Endothelial cell of umbilical vein (primary cell): ENCODE results near the gene TTC3. TPM values are rescaled to one million over a fixed set of nuclear protein-coding genes. Genes with fewer than 3 reads are reported as not detected.

ENCODE experiments used
- BruUV-seq: library from RNA; stranded (reverse); fragments of 400-500 nt; replicated peaks from 2 replicates; lab custom pipeline; 2021; lab: Mats Ljungman, UMichigan
- CTCF ChIA-PET: fragments of 300-600, 350-600 bp; sonication (Branson Sonifier 250); formaldehyde crosslinking; loops from one replicate; lab custom pipeline; 2021; ENCODE audit warnings: antibody characterized with exemption, inconsistent platforms; lab: Charles Lee
- POLR2A ChIA-PET: fragments of 300-600, 350-600 bp; sonication (Branson Sonifier 250); formaldehyde crosslinking; loops from one replicate; lab custom pipeline; 2021; ENCODE audit warnings: antibody characterized with exemption, inconsistent platforms; lab: Charles Lee
- DNase-seq: peaks from one replicate; pipeline ENCODE4 v3.0.0-alpha.2; 2011; ENCODE audit warnings: low read depth, low spot score
- FAIRE-seq: peaks from 2 replicates; lab custom pipeline; 2011; peaks lifted over from hg19 to GRCh38; lab: Jason Lieb, UNC
- H2AFZ ChIP-seq: 2 replicates; pipeline ENCODE4 v1.6.0; 2012; ENCODE audit warnings: low read depth, low read length, control low read depth, inconsistent platforms
- H3K27ac ChIP-seq: 2 replicates; pipeline ENCODE4 v1.5.1; 2011; ENCODE audit warnings: low read depth, mild to moderate bottlenecking, control low read depth, low read length, moderate library complexity; ENCODE audit not compliant: insufficient read depth
- H3K27me3 ChIP-seq, 2 experiments: 2 replicates each; pipeline versions ENCODE4 v1.6.0 to v1.6.1; 2011; ENCODE audit warnings: low read length in 2 of 2, mixed read lengths in 1 of 2; ENCODE audit not compliant: control insufficient read depth in 2 of 2, insufficient read depth in 2 of 2
- H3K36me3 ChIP-seq, 2 experiments: 2 replicates in 1 of 2; 3 replicates in 1 of 2; pipeline ENCODE4 v1.5.1; 2011; ENCODE audit warnings: low read length in 2 of 2, mild to moderate bottlenecking in 1 of 2, moderate library complexity in 1 of 2; ENCODE audit not compliant: control insufficient read depth in 2 of 2, insufficient read depth in 2 of 2; ENCODE audit errors: extremely low read depth in 1 of 2
- H3K4me1 ChIP-seq: 3 replicates; pipeline ENCODE4 v1.5.1; 2011; ENCODE audit warnings: mild to moderate bottlenecking, low read length; ENCODE audit not compliant: control insufficient read depth, insufficient read depth; ENCODE audit errors: extremely low read depth
- H3K4me2 ChIP-seq: 2 replicates; pipeline ENCODE4 v1.6.1; 2011; ENCODE audit warnings: low read length, control low read depth, mixed read lengths; ENCODE audit not compliant: insufficient read depth
- H3K4me3 ChIP-seq, 3 experiments: fragments of 200-600 bp in 1 of 3; sonication (generic), shearing (Covaris generic) in 1 of 3; replicated peaks in 1 of 3; 2 replicates each; pipeline ENCODE4 v1.5.1; 2011 to 2016; ENCODE audit warnings: control low read depth in 3 of 3, low read length in 3 of 3, mild to moderate bottlenecking in 2 of 3, inconsistent platforms in 1 of 3, low read depth in 1 of 3, moderate library complexity in 1 of 3; ENCODE audit not compliant: insufficient read depth in 1 of 3
- H3K79me2 ChIP-seq: 2 replicates; pipeline ENCODE4 v1.6.0; 2012; ENCODE audit warnings: low read length, inconsistent platforms; ENCODE audit not compliant: control insufficient read depth, insufficient read depth
- H3K9ac ChIP-seq: replicated peaks from 2 replicates; pipeline ENCODE3; 2011; ENCODE audit warnings: low read length, control low read depth; ENCODE audit not compliant: insufficient read depth; ENCODE audit errors: extremely low read depth
- H3K9me1 ChIP-seq: replicated peaks from 3 replicates; pipeline ENCODE4 v1.6.0; 2011; ENCODE audit warnings: mild to moderate bottlenecking, low read length; ENCODE audit not compliant: control insufficient read depth, insufficient read depth; ENCODE audit errors: extremely low read depth
- H3K9me3 ChIP-seq: replicated peaks from 2 replicates; pipeline ENCODE4 v1.5.1; 2012; ENCODE audit warnings: low read length, inconsistent platforms; ENCODE audit not compliant: control insufficient read depth, insufficient read depth
- H4K20me1 ChIP-seq: replicated peaks from 2 replicates; pipeline ENCODE3; 2011; ENCODE audit warnings: mild to moderate bottlenecking, low read length; ENCODE audit not compliant: control insufficient read depth, insufficient read depth; ENCODE audit errors: extremely low read depth
- CTCF ChIP-seq, 2 donors: IDR thresholded peaks; 1 replicate in 1 of 2; 2 replicates in 1 of 2; pipeline ENCODE4 v1.5.1; 2011; ENCODE audit warnings: low read length in 2 of 2, mild to moderate bottlenecking in 2 of 2, moderate library complexity in 2 of 2, control low read depth in 1 of 2, inconsistent platforms in 1 of 2, low read depth in 1 of 2; ENCODE audit not compliant: insufficient read depth in 1 of 2; ENCODE audit errors: extremely low read depth in 1 of 2
- EZH2 ChIP-seq: IDR thresholded peaks from 2 replicates; pipeline ENCODE4 v1.6.1; 2012; ENCODE audit warnings: borderline replicate concordance, low read depth, mild to moderate bottlenecking, moderate library complexity, low read length, inconsistent platforms; ENCODE audit not compliant: severe bottlenecking
- FOS ChIP-seq: IDR thresholded peaks from 2 replicates; pipeline ENCODE4 v1.6.1; 2011; ENCODE audit warnings: mild to moderate bottlenecking, low read length, moderate library complexity, borderline replicate concordance; ENCODE audit not compliant: insufficient read depth
- GATA2 ChIP-seq: IDR thresholded peaks from 2 replicates; pipeline ENCODE4 v1.7.0; 2011; ENCODE audit warnings: low read depth, mild to moderate bottlenecking, moderate library complexity, mixed read lengths, low read length; ENCODE audit not compliant: insufficient read length, insufficient read depth
- JUN ChIP-seq: IDR thresholded peaks from 2 replicates; pipeline ENCODE4 v1.6.1; 2011; ENCODE audit warnings: borderline replicate concordance, low read depth; ENCODE audit not compliant: insufficient read length, insufficient read depth
- MAX ChIP-seq: IDR thresholded peaks from 2 replicates; pipeline ENCODE4 v1.6.1; 2011; ENCODE audit not compliant: insufficient read depth, insufficient read length
- MYC ChIP-seq: IDR thresholded peaks from one replicate; pipeline ENCODE4 v1.6.1; 2011; ENCODE audit warnings: mild to moderate bottlenecking, low read depth, low read length
- POLR2A ChIP-seq: IDR thresholded peaks from 2 replicates; pipeline ENCODE4 v1.6.1; 2012; ENCODE audit warnings: low read depth, mild to moderate bottlenecking, control low read depth, low read length
- POLR2AphosphoS5 ChIP-seq: IDR thresholded peaks from 2 replicates; pipeline ENCODE4 v1.6.1; 2012; ENCODE audit warnings: low read depth, mild to moderate bottlenecking, control low read depth, low read length, moderate library complexity; ENCODE audit not compliant: insufficient read depth
- dilution Hi-C: fragments of 300-500 bp; cut with MboI; formaldehyde crosslinking; loops from one replicate; pipeline ENCODE4 v1.15.0; 2019; ENCODE audit warnings: low sequenced_read_pairs; ENCODE audit not compliant: extremely low pct_ligation_motif_present
- intact Hi-C: fragments of 100-400 bp; cut with micrococcal nuclease; formaldehyde crosslinking; loops from one replicate; pipeline ENCODE4 v1.10.0; 2022
- polyA plus RNA-seq, 4 experiments: library from polyadenylated mRNA; depleted of rRNA in 3 of 4; stranded (reverse) in 3 of 4; unstranded in 1 of 4; fragments of >200 nt; gene quantifications; 2 replicates each; pipeline versions ENCODE4 v1.2.1 to v1.2.3, GENCODE V29; 2011 to 2012; ENCODE audit warnings: missing spikeins in 1 of 4
- total RNA-seq: library from RNA; stranded (reverse); gene quantifications from 2 replicates; pipeline ENCODE4 v1.2.3, GENCODE V29; 2021

TTC3 gene
- total and polyA plus RNA-seq, 2 donors (not counting 3 experiments of a cell fraction or from before 2014, with no cell fraction given): 26.2 to 113 TPM

- no peak for DNase-seq
- Histone ChIP-seq H3K4me1 (no peaks in the 10 kb centered on the region), H3K4me3 (no peak overlapping the region), H3K36me3 (no peaks in the 10 kb centered on the region), H3K27me3 (no peaks in the 10 kb centered on the region), H3K79me2 (peaks cover 67% of the 10 kb centered on the region), H4K20me1 (peaks cover 12% of the 10 kb centered on the region), H3K27ac (no peak overlapping the region), H3K4me2 (no peak overlapping the region), H3K9me3 (no peaks in the 10 kb centered on the region), H2AFZ (no peak overlapping the region), H3K9me1 (no peaks in the 10 kb centered on the region), H3K9ac (no peak overlapping the region)
- dilution Hi-C loops (no loop called here), intact Hi-C loops (no loop called here)
- BruUV-seq: no TSS peak
- no peak for FAIRE-seq
- TF ChIP-seq MYC (no peak), CTCF (IDR thresholded peaks at IDR 0.05; ENCODE audit: extremely low read depth in 1 of 2, insufficient read depth in 1 of 2, low read depth in 1 of 2, low read length in 2 of 2) (no peak), JUN (no peak), GATA2 (no peak), POLR2A (no peak), MAX (no peak), FOS (no peak), POLR2AphosphoS5 (no peak), EZH2 (no peak)
- POLR2A ChIA-PET: no interaction called here
- CTCF ChIA-PET: no interaction called here
These were observed 176.3 kb downstream of the TTC3 start for GRCh38 chr21:37249112-37249904.
